CD4-positive, alpha-beta T cell treated with Interleukin-2 at 100 ng/mL for 4 hours (primary cell): ENCODE measurements around the gene CFLAR.
"Not testable (repeated sequence)": the region's sequence is repeated elsewhere in the genome, so short reads cannot be mapped to it uniquely, and the experiment has no call there.

Experiments used
- DNase-seq: peaks from one replicate; pipeline ENCODE4 v3.0.0-alpha.2; 2020; ENCODE audit warnings: low spot score

Gene CFLAR

GRCh38 chr2:201149064-201149820 is 33.3 kb downstream of the CFLAR start:
- no peak for DNase-seq

DNA sequence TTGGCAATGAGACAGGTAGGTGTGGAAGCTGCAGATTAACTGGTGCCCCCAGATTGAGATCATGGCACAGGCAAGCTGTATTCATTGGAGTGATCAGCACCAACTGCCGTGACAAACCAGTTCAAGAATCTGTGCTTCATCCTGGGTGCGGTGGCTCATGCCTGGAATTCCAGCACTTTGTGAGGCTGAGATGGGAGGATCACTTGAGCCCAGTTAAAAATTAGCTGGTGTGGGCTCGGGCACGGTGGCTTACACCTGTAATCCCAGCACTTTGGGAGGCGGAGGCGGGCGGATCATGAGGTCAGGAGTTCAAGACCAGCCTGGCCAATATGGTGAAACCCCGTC is 33.8 kb downstream of the CFLAR start:
- not testable (repeated sequence) for DNase-seq

- DNase-seq = no peak
These were observed 34.6 kb downstream of the CFLAR start for GRCh38 chr2:201150454-201151020.

DNA sequence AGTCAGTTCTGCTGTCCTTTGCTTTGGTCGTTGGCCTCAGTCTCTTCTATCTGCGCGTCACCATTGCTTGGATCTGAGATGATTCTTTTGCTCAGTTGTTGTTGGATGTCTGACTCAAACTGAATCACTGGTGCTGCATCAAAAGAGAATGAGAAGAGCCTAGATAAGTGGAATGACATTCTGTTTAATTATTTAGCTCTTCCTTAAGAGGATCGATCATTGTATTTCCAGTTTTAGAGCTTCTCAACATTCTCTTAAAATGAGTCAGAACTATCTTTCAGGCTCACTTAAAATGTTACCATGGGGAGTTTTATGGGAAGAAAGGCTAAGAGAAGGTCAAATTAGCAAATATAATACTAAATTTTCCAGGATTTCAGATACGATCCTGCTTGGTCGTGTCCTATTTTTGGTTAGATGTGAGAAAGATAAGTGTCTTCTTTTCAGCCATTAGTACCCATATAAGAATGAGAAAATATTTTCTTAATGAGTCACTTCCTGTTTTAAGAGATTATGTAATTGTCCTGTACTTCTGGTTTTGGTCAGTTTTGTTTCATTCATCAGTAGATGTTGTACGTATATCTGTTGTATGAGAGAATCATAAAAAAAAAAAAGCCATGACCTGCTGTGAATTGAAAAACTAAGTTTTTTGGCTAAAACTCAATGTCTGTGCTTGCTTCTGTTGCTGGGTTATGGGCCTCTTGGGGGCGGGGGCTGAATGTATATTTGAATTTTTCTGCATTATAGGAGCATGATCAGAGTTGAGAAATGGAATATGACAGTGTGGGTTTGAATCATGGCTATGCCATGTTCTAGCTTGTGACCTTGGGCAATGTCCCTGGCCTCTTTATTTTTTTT is 35.4 kb downstream of the CFLAR start:
- no peak for DNase-seq

- no peak for DNase-seq
These were observed 36.6 kb downstream of the CFLAR start for GRCh38 chr2:201152517-201152916.

DNA sequence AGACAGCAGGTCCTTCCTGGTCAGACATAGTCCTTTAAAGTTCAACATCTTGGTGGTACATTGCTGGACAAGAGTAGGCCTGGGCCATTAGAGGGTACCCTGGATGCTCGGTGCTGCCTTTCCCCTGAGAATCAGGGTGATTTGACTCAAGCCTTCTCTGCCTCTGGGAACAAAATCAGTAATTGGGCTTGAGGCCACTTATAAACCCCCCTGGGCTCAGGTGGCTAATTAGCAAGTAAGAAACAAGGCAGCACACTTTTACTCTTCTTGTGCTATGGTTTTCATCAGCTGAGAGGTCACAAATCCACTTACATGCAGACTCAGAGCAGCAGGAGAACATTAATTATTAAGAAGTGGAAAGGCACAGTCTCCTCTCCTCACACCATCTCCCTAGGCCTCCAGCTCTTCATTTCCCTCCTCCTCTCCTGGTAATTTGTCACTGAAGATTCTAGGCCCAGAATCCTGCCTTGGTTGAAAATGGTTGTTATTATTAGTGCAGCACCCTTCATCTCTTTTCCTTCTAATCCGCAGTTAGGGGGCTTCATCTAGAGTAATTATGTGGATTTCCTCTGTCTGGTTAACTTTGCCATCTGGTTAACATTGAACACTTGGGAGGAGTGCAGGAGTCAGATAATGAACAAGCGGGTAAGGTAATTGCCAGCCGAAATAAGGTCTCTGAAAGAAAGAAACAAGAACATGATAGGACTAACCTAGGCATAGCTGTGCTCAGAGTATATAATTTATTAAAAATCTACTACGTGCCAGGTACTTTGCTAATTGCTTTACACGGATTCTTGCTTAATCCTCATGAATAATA is 37.2 kb downstream of the CFLAR start:
- DNase-seq = no peak

GRCh38 chr2:201154615-201155399 is 38.8 kb downstream of the CFLAR start:
- no peak for DNase-seq

DNA sequence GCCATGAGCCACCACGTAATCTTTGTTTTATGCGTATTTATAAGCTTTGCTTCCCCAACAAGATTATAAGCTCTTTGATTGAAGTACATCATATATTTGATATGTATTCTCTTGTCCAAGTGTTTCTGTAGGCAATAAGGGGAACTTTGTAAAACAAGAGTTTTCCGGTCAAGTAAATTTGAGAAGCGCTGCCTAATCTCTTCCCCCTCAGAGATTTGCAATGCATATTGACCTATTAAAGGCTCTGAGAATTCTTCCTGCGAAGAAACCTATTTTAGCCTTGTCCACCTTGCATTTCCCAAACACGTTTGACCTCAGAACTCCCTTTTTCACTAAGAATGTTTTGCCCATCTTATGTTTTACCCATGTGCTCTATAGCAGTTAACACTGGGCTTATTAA is 40.1 kb downstream of the CFLAR start:
- DNase-seq = no peak

DNA sequence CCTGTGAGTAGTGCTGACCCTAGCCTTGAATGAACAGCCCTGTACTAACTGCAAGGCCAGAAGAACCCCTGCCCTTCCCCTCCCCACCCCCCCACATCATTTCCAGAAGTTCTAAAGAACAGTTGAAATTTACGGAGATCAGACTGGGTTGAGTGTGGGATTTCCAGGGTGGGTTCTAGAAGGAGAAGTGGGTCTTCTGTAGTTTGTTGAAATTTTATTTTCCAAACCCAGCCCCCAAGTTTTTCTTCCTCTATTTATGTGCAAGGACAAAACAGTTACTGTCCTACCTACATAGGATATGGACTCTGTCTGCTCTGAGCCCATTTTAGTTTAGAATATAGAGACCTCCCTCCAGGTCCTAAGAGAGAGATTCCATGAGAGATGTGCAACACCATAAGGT is 40.7 kb downstream of the CFLAR start:
- no peak for DNase-seq

- DNase-seq = no peak
These were observed 41.7 kb downstream of the CFLAR start for GRCh38 chr2:201157694-201158093.

DNA sequence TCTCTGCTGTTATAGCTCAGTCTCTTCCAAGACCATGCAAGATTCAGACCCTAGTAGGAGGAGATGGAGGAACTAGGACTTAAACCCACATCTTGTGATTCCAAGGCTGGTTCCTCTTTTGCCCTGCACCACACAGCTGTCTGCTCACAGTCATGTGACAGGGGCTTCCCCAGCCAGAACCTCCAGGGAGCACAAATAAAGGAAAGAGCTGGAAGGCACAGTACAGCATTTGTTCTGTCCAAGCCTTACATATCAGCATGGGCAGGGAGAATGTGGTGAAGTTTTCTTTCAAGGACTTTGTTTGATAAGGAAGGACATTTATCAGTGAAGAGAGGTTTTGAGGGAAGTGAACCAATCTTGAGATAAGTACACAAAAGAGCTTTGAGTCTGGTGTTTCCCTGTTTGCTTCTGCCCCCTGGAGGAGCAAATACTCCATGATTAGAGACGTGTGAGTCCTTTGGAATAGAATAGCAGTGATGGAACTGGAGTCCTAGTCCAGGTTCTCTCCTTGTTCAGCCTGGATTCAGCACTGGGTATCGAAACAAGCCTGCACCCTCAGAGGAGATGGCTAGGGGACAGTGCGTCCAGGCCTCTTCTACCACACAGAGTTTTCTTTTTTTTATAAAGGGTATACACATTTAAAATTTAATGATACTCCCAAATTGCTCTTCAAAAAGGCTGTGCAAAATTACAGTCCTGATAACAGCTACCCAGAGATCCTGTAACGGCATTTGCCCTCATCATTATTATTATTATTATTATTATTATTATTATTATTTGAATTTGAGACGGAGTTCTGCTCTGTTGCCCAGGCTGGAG is 42.4 kb downstream of the CFLAR start:
- DNase-seq = peak; percentile 73

DNA sequence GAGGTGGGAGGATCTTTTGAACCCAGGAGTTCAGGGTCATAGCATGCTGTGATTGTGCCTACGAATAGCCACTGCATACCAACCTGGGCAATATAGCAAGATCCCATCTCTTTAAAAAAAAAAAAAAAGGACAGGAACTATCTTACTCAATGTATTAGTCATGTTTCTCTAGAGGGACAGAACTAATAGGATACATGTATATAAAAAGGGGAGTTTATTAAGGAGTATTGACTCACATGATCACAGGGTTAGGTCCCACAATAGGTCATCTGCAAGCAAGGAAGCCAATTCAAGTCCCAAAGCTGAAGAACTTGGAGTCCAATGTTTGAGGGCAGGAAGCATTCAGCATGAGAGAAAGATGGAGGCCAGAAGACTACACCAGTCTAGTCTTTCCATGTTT is 48.2 kb downstream of the CFLAR start:
- no peak for DNase-seq

DNA sequence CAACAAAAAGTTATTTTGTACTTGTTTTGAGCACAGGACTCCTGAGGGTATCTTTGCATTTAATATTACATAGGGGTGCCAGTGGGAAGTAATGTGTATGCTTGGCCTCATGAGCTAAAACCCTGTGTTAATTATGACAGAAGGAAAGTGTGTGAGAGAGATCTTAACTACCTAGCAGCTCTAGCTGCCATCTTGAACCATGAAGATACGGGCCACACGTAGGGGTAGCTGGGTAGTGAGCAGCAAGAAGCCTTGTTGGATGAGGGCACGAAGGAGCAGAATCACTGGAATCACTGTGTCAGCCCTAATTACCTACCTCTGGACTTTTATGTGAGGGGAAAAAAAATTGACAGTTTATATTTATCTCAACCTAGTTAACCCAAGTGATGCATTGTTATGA is 51.6 kb downstream of the CFLAR start:
- no peak for DNase-seq

DNA sequence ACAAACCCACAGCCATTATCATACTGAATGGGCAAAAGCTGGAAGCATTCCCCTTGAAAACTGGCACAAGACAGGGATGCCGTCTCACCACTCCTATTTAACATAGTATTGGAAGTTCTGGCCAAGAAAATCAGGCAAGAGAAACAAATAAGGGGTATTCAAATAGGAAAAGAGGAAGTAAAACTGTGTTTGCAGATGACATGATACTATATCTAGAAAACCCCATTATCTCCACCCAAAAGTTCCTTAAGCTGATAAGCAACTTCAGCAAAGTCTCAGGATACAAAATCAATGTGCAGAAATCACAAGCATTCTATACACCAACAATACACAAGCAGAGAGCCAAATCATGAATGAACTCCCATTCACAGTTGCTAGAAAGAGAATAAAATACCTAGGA is 52.5 kb downstream of the CFLAR start:
- DNase-seq = not testable (repeated sequence)

DNA sequence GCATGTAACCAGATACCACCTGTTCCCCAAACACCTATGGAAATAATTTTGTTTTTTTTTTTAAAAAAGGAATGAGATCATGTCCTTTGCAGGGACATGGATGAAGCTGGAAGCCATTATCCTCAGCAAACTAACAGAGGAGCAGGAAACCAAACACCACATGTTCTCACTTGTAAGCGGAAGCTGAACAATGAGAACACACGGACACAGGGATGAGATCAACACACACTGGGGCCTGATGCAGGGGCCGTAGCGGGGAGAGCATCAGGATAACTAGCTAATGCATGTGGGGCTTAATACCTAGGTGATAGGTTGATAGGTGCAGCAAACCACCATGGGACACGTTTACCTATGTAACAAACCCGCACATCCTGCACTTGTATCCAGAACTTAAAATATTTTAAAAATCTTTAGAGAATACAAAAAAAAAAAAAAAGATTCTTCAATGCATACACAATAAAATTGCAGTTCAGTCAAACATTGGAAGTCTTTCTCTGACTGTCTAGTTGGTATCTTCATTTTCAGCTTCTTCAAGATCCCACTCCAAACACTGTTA is 55.4 kb downstream of the CFLAR start:
- no peak for DNase-seq

DNA sequence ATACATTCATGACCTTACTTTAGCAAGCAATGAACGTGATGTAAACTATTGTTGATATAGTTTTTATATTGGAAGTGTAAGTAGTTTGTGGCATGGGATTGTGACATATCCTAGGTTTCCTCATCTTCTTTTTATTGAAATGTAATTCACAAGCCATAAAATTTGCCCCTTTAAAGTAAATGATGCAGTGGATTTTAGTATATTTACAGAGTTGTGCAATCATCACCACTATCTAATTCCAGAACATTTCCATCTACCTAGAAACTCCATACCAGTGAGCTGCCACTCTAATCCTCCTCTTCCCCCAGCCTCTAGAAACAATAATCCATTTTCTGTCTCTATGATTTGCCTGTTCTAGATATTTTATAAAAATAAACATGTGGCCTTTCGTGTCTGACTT is 56.3 kb downstream of the CFLAR start:
- no peak for DNase-seq

DNA sequence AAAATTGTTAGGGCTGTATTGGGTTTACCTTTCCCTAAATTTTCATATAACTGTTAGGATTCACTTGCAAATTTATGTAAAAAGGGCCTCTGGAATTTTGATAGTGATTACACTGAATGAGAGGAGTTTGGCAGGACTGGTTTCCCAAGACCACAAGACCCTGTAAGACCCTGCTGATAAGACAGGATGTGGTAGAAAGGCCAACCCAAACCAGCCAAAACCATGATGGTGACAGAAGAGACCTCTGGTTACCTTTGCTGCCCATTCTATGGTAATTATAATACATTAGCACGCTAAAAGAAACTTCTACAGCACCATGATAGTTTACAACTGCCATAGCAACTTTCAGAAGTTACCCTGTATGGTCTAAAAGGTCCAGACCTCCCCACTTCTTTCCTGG is 58.7 kb downstream of the CFLAR start:
- DNase-seq = no peak

DNA sequence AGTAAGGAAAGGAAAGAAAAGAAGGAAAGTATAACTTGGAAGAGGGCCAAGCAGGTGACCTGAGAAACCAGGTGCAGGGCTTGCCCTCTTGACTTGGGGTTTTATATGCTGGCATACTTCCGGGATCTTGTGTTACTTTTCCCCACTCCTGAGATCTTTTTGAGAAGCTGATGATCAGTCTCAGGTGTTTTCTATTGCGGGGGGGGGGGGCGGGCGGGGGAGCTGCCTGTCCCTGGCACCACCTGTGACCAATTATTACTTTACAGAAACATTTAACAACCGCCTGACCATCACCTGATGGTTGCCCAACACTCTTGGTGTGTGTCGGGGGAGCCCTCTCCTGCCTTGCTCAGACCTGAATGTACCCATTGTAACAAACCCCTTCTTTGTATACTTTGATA is 60.1 kb downstream of the CFLAR start:
- DNase-seq = no peak

- no peak for DNase-seq
These were observed 64.0 kb downstream of the CFLAR start for GRCh38 chr2:201180010-201180409.

DNA sequence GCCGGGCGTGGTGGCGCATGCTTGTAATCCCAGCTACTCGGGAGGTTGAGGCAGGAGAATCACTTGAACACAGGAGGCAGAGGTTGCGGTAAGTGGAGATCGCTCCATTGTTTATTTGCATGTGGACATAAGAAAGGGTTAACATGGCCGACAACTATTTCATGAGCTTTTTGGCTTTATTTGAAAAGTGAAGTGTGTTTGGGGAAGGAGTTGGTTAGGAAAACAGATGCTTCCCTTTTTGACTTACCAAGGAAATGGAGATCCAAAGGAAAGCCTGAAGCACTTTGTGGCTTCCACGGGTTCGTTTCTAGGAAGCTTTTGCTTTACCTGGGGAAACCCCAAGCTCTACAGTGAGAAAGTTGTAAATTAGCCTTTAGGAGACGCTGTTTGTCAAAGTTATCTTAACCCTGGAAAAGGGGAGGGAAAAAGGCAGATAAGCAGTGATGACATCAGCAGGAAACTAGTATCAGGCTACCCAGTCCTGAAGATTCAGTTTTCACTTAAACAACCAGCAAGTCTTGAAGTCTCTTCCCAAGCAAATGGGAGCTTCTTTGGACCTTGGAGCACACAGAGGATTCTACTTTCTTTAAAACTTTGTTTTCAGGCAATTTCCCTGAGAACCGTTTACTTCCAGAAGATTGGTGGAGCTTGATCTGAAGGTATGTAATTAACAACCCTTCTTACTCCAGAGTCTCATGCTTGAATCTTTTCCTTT is 66.8 kb downstream of the CFLAR start, which contains the start of gene CASP10:
Gene CASP10, plus strand, starts transcription at position 492 of the 715 bp plus-strand sequence. CDS start 2,637 bp downstream, outside the sequence.
- DNase-seq = peak; percentile 81
